Adrenal gland (tissue), 12 donors: ENCODE results near the gene POFUT1. TPM values are rescaled to one million over a fixed set of nuclear protein-coding genes. Genes with fewer than 3 reads are reported as not detected.
A peak's percentile ranks its signal among the peaks of the same experiment; 100 is the strongest.
"Not testable (repeated sequence)": the region's sequence is repeated elsewhere in the genome, so short reads cannot be mapped to it uniquely, and the experiment has no call there.

Experiments used
- DNase-seq, 7 donors: peaks; one replicate each; pipeline ENCODE4 v3.0.0-alpha.2; 2019 to 2020
- H3K27ac ChIP-seq, 5 donors: fragments of 200-600 bp; sonication (generic) in 4 of 5; 1 replicate in 3 of 5; 2 replicates in 2 of 5; pipeline versions ENCODE4 v1.5.1 to v1.8.0; 2016 to 2020; ENCODE audit warnings: mild to moderate bottlenecking in 1 of 5
- H3K27me3 ChIP-seq: fragments of 200-600 bp; 2 replicates; pipeline ENCODE4 v1.8.0; 2021
- H3K36me3 ChIP-seq, 2 donors: fragments of 200-600 bp; replicated peaks in 1 of 2; 1 replicate in 1 of 2; 2 replicates in 1 of 2; pipeline versions ENCODE4 v1.5.1 to v1.8.0; 2018 to 2022
- H3K4me1 ChIP-seq, 2 donors: fragments of 200-600 bp; replicated peaks in 1 of 2; 1 replicate in 1 of 2; 2 replicates in 1 of 2; pipeline versions ENCODE4 v1.5.1 to v1.8.0; 2018 to 2021
- H3K4me3 ChIP-seq, 4 donors: fragments of 200-600 bp; sonication (generic) in 3 of 4; one replicate each; pipeline ENCODE4 v1.5.1; 2016 to 2018
- H3K9me3 ChIP-seq, 3 donors: fragments of 200-600 bp; sonication (generic) in 1 of 3; replicated peaks in 1 of 3; 1 replicate in 2 of 3; 2 replicates in 1 of 3; pipeline versions ENCODE4 v1.5.1 to v1.8.0; 2016 to 2021
- POLR2A ChIP-seq, 2 donors: fragments of 450-650 bp; IDR thresholded peaks; one replicate each; pipeline ENCODE4 v1.6.1; 2017; ENCODE audit warnings: antibody characterized with exemption in 2 of 2, mild to moderate bottlenecking in 2 of 2, moderate library complexity in 1 of 2
- WGBS, 4 donors: extraction: QIAGEN DNeasy Blood & Tissue Kit in 2 of 4; methylation state at CpG; one replicate each; pipeline versions ENCODE4 v1.1.5 to v1.1.7; 2013 to 2017; 5-methylcytosine and 5-hydroxymethylcytosine counted together
- intact Hi-C, 2 donors: fragments of 100-400 bp; cut with DNase I; formaldehyde crosslinking; loops; one replicate each; pipeline versions ENCODE4 v1.14.1 to v1.15.0; 2022 to 2023
- polyA plus RNA-seq, 3 donors: library from polyadenylated mRNA; stranded (reverse); fragments of 200-250 nt in 2 of 3; fragments of 350-450 nt in 1 of 3; fragmentation: Illumina TruSeq in 1 of 3; extraction: RNeasy Lipid Tissue Mini Kit (QIAGEN cat#74804) in 1 of 3; gene quantifications; one replicate each; pipeline ENCODE4 v1.2.3, GENCODE V29; 2013 to 2014
- total RNA-seq, 9 donors: library from RNA; depleted of rRNA in 4 of 9; stranded (reverse); fragments of >200 nt in 4 of 9; fragments of 120-200 nt in 1 of 9; fragmentation: NEBNext Ultra II Directional in 1 of 9; extraction: Animal tissue kit (Norgen Biotek cat#: 25700) in 1 of 9; gene quantifications; one replicate each; pipeline versions ENCODE4 v1.1.0 to v1.2.4, GENCODE V29; 2013 to 2023
- TF ChIP-seq, protein P1 (sequence below), 6 experiments: fragments of 450-650 bp in 4 of 6; fragments of 200-600 bp in 2 of 6; sonication (generic) in 1 of 6; IDR thresholded peaks; 1 replicate in 5 of 6; 2 replicates in 1 of 6; pipeline versions ENCODE4 v1.5.1 to v1.8.0; 2016 to 2021; ENCODE audit warnings: antibody characterized with exemption in 6 of 6, mild to moderate bottlenecking in 2 of 6, moderate library complexity in 1 of 6
- donor health status: healthy with polysubstance abuse.
- donor health status: Bipolar disorder and iron deficiency.
- donor health status: DM: yes; HTN: yes; CAD: no.
- donor health status: DM: no; HTN: no; CAD: no.
- donor health status: DM: no; HTN: no; CAD: no.
- donor health status: DM: yes; HTN: yes; CAD: no.

POFUT1 gene
- total and polyA plus RNA-seq, 12 donors = 8.5 to 45.5 (median 27.7) TPM

DNA sequence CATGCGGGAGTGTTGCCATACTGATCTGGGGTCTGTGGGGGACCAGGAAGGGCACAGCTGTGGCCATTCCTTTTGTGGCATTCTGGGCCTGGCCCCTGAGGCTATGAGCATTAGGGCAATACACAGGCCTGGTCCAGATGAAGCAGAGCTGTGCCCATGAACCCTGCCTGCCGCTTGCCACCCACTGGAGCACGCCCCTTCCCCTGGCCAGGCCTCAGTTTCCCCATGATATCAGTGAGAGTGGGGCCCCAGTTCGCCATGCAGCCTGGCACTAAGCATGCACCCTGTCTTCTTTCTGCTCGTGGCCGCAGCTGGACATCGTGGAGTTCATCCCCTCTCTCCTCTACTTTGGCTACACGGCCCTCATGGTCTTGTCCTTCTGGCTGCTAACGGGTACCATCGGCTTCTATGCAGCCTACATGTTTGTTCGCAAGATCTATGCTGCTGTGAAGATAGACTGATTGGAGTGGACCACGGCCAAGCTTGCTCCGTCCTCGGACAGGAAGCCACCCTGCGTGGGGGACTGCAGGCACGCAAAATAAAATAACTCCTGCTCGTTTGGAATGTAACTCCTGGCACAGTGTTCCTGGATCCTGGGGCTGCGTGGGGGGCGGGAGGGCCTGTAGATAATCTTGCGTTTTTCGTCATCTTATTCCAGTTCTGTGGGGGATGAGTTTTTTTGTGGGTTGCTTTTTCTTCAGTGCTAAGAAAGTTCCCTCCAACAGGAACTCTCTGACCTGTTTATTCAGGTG lies 42.5 kb upstream of the POFUT1 start:
- Histone ChIP-seq H3K36me3 (peaks cover 0 to 63% of the 10 kb centered on the region in 2 donors), H3K27ac (no peak overlapping the region), H3K4me3 (no peak overlapping the region), H3K9me3 (no peaks in the 10 kb centered on the region), H3K27me3 (no peaks in the 10 kb centered on the region), H3K4me1 (no peaks in the 10 kb centered on the region)
- 81 to 86% (median 84%) methylated on average over 19 to 21 of the region's 21 CpGs for WGBS, 4 donors
- intact Hi-C loops = no loop called here
- TF ChIP-seq, protein P1, sequence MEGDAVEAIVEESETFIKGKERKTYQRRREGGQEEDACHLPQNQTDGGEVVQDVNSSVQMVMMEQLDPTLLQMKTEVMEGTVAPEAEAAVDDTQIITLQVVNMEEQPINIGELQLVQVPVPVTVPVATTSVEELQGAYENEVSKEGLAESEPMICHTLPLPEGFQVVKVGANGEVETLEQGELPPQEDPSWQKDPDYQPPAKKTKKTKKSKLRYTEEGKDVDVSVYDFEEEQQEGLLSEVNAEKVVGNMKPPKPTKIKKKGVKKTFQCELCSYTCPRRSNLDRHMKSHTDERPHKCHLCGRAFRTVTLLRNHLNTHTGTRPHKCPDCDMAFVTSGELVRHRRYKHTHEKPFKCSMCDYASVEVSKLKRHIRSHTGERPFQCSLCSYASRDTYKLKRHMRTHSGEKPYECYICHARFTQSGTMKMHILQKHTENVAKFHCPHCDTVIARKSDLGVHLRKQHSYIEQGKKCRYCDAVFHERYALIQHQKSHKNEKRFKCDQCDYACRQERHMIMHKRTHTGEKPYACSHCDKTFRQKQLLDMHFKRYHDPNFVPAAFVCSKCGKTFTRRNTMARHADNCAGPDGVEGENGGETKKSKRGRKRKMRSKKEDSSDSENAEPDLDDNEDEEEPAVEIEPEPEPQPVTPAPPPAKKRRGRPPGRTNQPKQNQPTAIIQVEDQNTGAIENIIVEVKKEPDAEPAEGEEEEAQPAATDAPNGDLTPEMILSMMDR (IDR thresholded peaks at IDR 0.05) = no peak
- TF ChIP-seq POLR2A (IDR thresholded peaks at IDR 0.05) = no peak
- DNase-seq = peak in 3 of 7 donors; percentile 16 to 49 (median 35)

DNA sequence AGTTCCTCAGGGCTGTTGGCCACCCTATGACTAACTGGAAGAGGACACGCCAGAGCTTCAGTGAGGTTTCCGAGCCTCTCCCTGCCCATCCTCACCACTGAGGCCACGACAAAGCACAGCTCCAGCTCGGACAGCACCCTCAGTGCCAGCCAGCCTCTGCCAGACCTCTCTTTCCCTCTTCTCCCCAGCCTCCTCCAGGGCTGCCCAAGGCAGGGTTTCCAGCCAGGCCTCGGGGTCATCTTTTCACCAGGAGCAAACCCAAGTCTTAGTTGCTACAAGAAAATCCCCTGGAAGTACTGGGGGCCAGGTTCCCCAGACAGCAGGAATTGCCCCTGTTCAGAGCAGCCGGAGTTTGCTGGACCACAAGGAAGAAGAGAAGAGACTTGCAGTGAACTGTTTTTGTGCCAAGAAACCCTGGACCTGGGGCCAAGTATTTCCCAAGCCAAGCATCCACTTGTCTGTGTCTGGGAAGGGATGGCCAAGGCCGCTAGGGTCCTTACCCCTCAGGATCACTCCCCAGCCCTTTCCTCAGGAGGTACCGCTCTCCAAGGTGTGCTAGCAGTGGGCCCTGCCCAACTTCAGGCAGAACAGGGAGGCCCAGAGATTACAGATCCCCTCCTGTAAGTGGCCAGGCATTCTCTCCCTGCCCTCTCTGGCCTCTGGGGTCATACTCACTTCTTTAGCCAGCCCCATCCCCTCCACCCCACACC lies 41.7 kb upstream of the POFUT1 start:
- intact Hi-C loops = no loop called here
- no peak overlapping the region for H3K27ac ChIP-seq
- no peaks in the 10 kb centered on the region for H3K9me3 ChIP-seq
- TF ChIP-seq, protein P1 (IDR thresholded peaks at IDR 0.05) = no peak
- TF ChIP-seq POLR2A (IDR thresholded peaks at IDR 0.05) = no peak
- H3K36me3 ChIP-seq = peaks cover 0 to 54% of the 10 kb centered on the region in 2 donors
- 81 to 92% (median 89%) methylated on average over 7 to 8 of the region's 8 CpGs for WGBS, 4 donors
- H3K4me1 ChIP-seq = no peaks in the 10 kb centered on the region
- H3K4me3 ChIP-seq = no peak overlapping the region
- peak in 2 of 7 donors; percentile 9 to 39 for DNase-seq
- H3K27me3 ChIP-seq = no peaks in the 10 kb centered on the region

DNA sequence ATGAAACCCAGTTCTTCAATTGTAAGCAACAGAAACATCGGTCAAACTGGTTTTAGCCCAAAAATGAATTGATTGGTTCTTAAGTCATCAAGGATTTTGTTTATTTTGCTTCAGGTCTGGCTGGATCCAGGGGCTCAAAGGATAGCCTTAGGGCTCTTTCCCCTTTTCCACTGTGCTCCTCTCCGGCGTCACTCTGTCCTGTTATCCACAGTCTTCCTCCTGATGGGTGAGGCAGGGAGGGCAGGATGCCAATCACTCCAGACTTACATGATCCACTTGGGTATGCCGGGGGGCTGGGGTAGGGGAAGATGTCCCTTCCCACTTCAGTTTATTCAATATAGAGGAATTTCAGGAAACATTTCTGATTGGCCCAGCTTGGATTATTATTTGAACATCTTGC lies 40.1 kb upstream of the POFUT1 start:
- no peaks in the 10 kb centered on the region for H3K9me3 ChIP-seq
- peaks cover 0 to 39% of the 10 kb centered on the region in 2 donors for H3K36me3 ChIP-seq
- intact Hi-C loops = no loop called here
- 95 to 99% (median 97%) methylated on average over 4 of the region's 4 CpGs for WGBS, 4 donors
- no peak overlapping the region for H3K4me3 ChIP-seq
- no peaks in the 10 kb centered on the region for H3K27me3 ChIP-seq
- H3K27ac ChIP-seq = no peak overlapping the region
- no peak for TF ChIP-seq POLR2A (IDR thresholded peaks at IDR 0.05)
- TF ChIP-seq, protein P1 (IDR thresholded peaks at IDR 0.05) = no peak
- peak in 2 of 7 donors; percentile 12 to 49 for DNase-seq
- no peaks in the 10 kb centered on the region for H3K4me1 ChIP-seq

DNA sequence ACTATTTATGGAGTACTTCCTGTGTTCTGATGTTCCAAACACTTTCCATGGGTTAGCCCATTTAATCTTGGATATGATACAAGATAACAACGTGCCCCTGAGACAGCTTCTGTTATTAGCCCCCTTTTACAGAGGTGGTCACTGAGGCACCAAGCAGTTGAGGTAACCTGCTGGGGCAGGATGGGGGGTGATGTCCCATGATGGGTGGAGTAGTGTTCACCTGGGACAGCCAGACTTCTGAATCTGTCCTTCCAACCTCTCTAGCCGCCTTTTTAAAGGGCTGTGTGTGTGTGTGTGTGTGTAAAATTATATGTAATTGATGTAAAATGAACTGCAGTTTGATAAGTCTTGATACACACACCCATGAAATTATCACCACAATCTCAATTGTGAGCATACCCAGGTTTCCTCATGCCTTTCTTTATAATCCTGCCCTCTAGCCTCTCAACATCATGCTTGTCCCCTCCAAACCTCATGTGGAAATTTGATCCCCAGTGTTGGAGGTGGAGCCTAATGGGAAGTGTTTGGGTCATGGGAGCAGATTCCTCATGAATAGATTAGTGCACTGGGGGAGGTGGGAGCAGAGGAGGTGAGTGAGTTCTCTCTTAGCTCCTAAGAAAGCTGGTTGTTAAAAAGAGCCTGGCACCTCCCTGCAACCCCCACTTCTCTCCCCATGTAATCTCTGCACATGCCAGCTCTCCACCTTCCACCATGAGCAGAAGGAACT lies 39.3 kb upstream of the POFUT1 start:
- intact Hi-C loops = no loop called here

DNA sequence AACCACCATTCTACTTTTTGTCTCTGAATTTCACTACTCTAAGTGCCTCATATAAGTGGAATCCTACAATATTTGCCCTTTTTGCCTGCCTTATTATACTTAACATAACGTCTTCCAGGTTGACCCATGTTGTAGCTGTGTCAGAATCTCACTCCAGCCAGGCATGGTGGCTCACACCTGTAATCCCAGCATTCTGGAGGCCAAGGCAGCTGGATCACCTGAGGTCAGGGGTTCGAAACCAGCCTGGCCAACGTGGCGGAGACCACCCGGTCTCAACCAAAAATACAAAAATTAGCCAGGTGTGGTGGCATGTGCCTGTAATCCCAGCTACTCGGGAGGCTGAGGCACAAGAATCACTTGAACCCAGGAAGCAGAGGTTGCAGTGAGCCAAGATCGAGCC lies 30.0 kb upstream of the POFUT1 start:
- H3K4me1 ChIP-seq, intact Hi-C loops, H3K9me3 ChIP-seq, H3K4me3 ChIP-seq, H3K27ac ChIP-seq, H3K36me3 ChIP-seq, H3K27me3 ChIP-seq: not testable (repeated sequence)
- DNase-seq = peak in 1 of 7 donors; percentile 18
- WGBS, 4 donors = 90 to 95% (median 90%) methylated on average over 6 to 7 of the region's 7 CpGs

More for the DNA sequence above, 39.3 kb upstream of the POFUT1 start:
- no peaks in the 10 kb centered on the region for H3K4me1 ChIP-seq
- H3K9me3 ChIP-seq = no peaks in the 10 kb centered on the region
- no peaks in the 10 kb centered on the region for H3K27me3 ChIP-seq
- peaks cover 0 to 34% of the 10 kb centered on the region in 2 donors for H3K36me3 ChIP-seq
- peak in 2 of 7 donors; percentile 1 to 27 for DNase-seq
- 68 to 81% (median 76%) methylated on average over 2 of the region's 2 CpGs for WGBS, 4 donors
- H3K27ac ChIP-seq = no peak overlapping the region
- H3K4me3 ChIP-seq = no peak overlapping the region
- no peak for TF ChIP-seq POLR2A (IDR thresholded peaks at IDR 0.05)
- TF ChIP-seq, protein P1 (IDR thresholded peaks at IDR 0.05) = no peak
